ACC112 (cell line): ENCODE data around the gene CXCL14.
"Not testable (repeated sequence)": the region's sequence is repeated elsewhere in the genome, so short reads cannot be mapped to it uniquely, and the experiment has no call there.

ENCODE experiments used
- H2AFZ ChIP-seq: fragments of 200-600 bp; sonication (generic); one replicate; pipeline ENCODE4 v1.6.0; 2017; ENCODE audit warnings: antibody characterized with exemption, low read length; ENCODE audit not compliant: unreplicated experiment
- H3K27ac ChIP-seq: fragments of 200-600 bp; sonication (generic); 2 replicates; pipeline ENCODE4 v1.5.1; 2014; ENCODE audit warnings: low read depth, mild to moderate bottlenecking, antibody characterized with exemption, low read length, moderate library complexity
- H3K27me3 ChIP-seq: fragments of 200-600 bp; sonication (generic); 2 replicates; pipeline ENCODE4 v1.6.1; 2014; ENCODE audit warnings: mild to moderate bottlenecking, antibody characterized with exemption, low read length, moderate library complexity, mixed read lengths; ENCODE audit not compliant: insufficient read depth
- H3K36me3 ChIP-seq: fragments of 200-600 bp; sonication (generic); 2 replicates; pipeline ENCODE4 v1.6.1; 2016; ENCODE audit warnings: mild to moderate bottlenecking, antibody characterized with exemption, low read length, moderate library complexity, mixed read lengths; ENCODE audit not compliant: insufficient read depth
- H3K4me1 ChIP-seq: fragments of 200-600 bp; sonication (generic); one replicate; pipeline ENCODE4 v1.6.1; 2016; ENCODE audit warnings: low read length, mixed read lengths; ENCODE audit not compliant: insufficient read depth, unreplicated experiment, control insufficient read depth
- H3K4me3 ChIP-seq: fragments of 200-600 bp; sonication (generic); 2 replicates; pipeline ENCODE4 v1.5.1; 2014; ENCODE audit warnings: mild to moderate bottlenecking, low read depth, low read length
- H3K79me2 ChIP-seq: fragments of 200-600 bp; sonication (generic); one replicate; pipeline ENCODE4 v1.6.0; 2016; ENCODE audit warnings: low read length; ENCODE audit not compliant: control insufficient read depth, unreplicated experiment, insufficient read depth

The CXCL14 gene

GRCh38 chr5:135533334-135533733 lies 45.5 kb downstream of the CXCL14 start:
- Histone ChIP-seq H2AFZ (no peak overlapping the region), H3K4me3 (no peak overlapping the region), H3K79me2 (no peaks in the 10 kb centered on the region), H3K27ac (no peak overlapping the region), H3K4me1 (no peaks in the 10 kb centered on the region), H3K27me3 (peaks cover 98% of the 10 kb centered on the region), H3K36me3 (no peaks in the 10 kb centered on the region)

DNA sequence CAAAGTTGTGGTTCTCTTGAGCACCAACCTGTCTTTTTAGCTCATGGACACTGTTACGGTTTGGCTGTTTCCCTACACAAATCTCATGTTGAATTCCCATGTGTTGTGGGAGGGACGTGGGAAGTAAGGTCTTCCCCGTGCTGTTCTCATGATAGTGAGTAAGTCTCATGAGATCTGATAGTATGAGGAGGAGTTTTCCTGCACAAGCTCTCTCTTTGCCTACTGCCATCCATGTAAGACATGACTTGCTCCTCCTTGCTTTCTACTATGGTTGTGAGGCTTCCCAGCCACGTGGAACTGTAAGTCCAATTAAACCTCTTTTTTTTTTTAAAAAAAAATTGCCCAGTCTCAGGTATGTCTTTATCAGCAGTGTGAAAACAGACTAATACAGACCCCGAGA lies 49.2 kb downstream of the CXCL14 start:
- not testable (repeated sequence) for H3K4me3 ChIP-seq, H3K4me1 ChIP-seq, H3K36me3 ChIP-seq, H2AFZ ChIP-seq, H3K79me2 ChIP-seq, H3K27ac ChIP-seq
- peaks cover 91% of the 10 kb centered on the region for H3K27me3 ChIP-seq

DNA sequence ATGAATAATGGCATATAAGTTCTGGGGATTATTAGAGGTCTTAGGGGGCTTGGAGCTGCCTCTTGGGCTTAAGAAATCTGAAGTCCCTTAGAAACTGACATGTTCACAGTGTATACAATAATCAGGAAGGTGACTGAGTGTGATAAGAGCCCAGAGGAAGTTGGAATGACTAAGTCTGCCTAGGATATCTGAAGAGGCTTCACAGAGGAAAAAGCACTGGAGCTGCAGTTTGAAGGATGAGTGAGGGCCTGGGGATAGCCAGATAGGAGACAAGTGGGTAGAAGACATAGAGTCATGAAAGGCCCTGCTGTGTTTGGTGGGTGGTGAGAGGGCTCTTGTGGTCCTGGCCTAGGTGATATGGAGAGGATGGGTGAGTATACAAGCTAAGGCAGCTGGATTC lies 51.9 kb downstream of the CXCL14 start:
- Histone ChIP-seq H3K27me3 (peaks cover 89% of the 10 kb centered on the region), H3K27ac (no peak overlapping the region), H3K36me3 (no peaks in the 10 kb centered on the region), H3K79me2 (no peaks in the 10 kb centered on the region), H3K4me1 (no peaks in the 10 kb centered on the region), H2AFZ (no peak overlapping the region), H3K4me3 (no peak overlapping the region)

DNA sequence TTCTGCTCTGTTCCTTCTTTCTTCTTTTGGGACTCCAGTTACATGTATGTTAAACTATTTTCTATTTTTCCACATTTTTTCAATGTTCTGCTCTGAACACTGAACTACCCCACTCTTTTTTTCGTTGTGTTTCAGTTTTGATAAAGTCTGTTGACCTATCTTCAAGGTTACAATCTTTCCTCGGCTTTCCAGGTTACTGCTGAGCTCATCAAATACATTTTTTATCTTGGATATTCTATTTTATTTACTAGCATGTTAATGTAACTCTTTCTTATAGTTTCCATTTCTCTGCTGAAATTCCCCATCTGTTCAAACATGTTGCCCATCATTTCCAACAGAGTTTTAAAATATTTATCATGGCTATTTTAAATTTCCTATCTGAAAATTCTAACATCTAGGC lies 56.8 kb downstream of the CXCL14 start:
- H3K4me1 ChIP-seq, result no peaks in the 10 kb centered on the region
- H3K79me2 ChIP-seq, result no peaks in the 10 kb centered on the region
- no peak overlapping the region for H2AFZ ChIP-seq
- no peaks in the 10 kb centered on the region for H3K36me3 ChIP-seq
- H3K27me3 ChIP-seq, result peaks cover 68% of the 10 kb centered on the region
- H3K4me3 ChIP-seq, result no peak overlapping the region
- H3K27ac ChIP-seq, result no peak overlapping the region
